Caco-2 (cell line): ENCODE data around the gene ECT2. TPM values are rescaled to one million over a fixed set of nuclear protein-coding genes. Genes with fewer than 3 reads are reported as not detected.

Experiments used
- BruUV-seq: library from RNA; stranded (reverse); fragments of 400-500 nt; replicated peaks from 2 replicates; lab custom pipeline; 2021; lab: Mats Ljungman, UMichigan
- CTCF ChIA-PET: fragments of 300-600 bp; sonication (Branson Sonifier 250); formaldehyde crosslinking; loops from one replicate; lab custom pipeline; 2022; ENCODE audit warnings: antibody characterized with exemption; lab: Charles Lee
- POLR2A ChIA-PET: fragments of 300-600 bp; sonication (Branson Sonifier 250); formaldehyde crosslinking; loops from one replicate; lab custom pipeline; 2022; ENCODE audit warnings: antibody characterized with exemption; lab: Charles Lee
- DNase-seq, 2 experiments: peaks; one replicate each; pipeline versions ENCODE4 v3.0.0 to v3.0.0-alpha.2; 2020 to 2022
- H3K27me3 ChIP-seq: replicated peaks from 2 replicates; pipeline ENCODE4 v1.6.0; 2011; ENCODE audit warnings: low read length; ENCODE audit not compliant: control insufficient read depth, insufficient read depth
- H3K36me3 ChIP-seq: 2 replicates; pipeline ENCODE4 v1.5.1; 2011; ENCODE audit warnings: low read length; ENCODE audit not compliant: control insufficient read depth, insufficient read depth
- H3K4me1 ChIP-seq: fragments of 250-450 bp; sonication (Bioruptor Pico); 2 replicates; pipeline ENCODE4 v1.5.1; 2020; ENCODE audit warnings: mild to moderate bottlenecking
- H3K4me3 ChIP-seq: 2 replicates; pipeline ENCODE4 v1.5.1; 2011; ENCODE audit warnings: low read depth, mild to moderate bottlenecking, control low read depth, low read length
- H3K9me3 ChIP-seq: fragments of 250-450 bp; sonication (Bioruptor Pico); 2 replicates; pipeline ENCODE4 v1.5.1; 2020; ENCODE audit warnings: mild to moderate bottlenecking, moderate library complexity
- H3K27ac Mint-ChIP-seq: one replicate; pipeline ENCODE4 v1.8.0; 2022; ENCODE audit warnings: mixed read lengths; ENCODE audit not compliant: unreplicated experiment
- H3K27me3 Mint-ChIP-seq: one replicate; pipeline ENCODE4 v1.8.0; 2022; ENCODE audit warnings: mixed read lengths; ENCODE audit not compliant: insufficient read depth, unreplicated experiment
- H3K36me3 Mint-ChIP-seq: one replicate; pipeline ENCODE4 v1.8.0; 2022; ENCODE audit warnings: mild to moderate bottlenecking, mixed read lengths; ENCODE audit not compliant: insufficient read depth, unreplicated experiment
- H3K4me1 Mint-ChIP-seq: one replicate; pipeline ENCODE4 v1.8.0; 2022; ENCODE audit warnings: low read depth, mixed read lengths; ENCODE audit not compliant: unreplicated experiment
- H3K4me3 Mint-ChIP-seq: one replicate; pipeline ENCODE4 v1.8.0; 2022; ENCODE audit warnings: mild to moderate bottlenecking, moderate library complexity, mixed read lengths; ENCODE audit not compliant: unreplicated experiment
- H3K9me3 Mint-ChIP-seq: one replicate; pipeline ENCODE4 v1.8.0; 2022; ENCODE audit warnings: mixed read lengths; ENCODE audit not compliant: unreplicated experiment
- intact Hi-C: fragments of 100-400 bp; cut with micrococcal nuclease; formaldehyde crosslinking; loops from one replicate; pipeline ENCODE4 v1.10.0; 2022; ENCODE audit not compliant: unreplicated experiment
- total RNA-seq: library from RNA; stranded (reverse); gene quantifications from 2 replicates; pipeline ENCODE4 v1.2.3, GENCODE V29; 2022
- TF ChIP-seq, protein P1 (sequence below), 2 experiments: fragments of 200-600 bp in 1 of 2; IDR thresholded peaks; 1 replicate in 1 of 2; 2 replicates in 1 of 2; pipeline versions ENCODE4 v1.5.1 to v1.8.0; 2011 to 2022; ENCODE audit warnings: antibody characterized with exemption in 1 of 2, control low read depth in 1 of 2, inconsistent platforms in 1 of 2, low read depth in 1 of 2, low read length in 1 of 2, mild to moderate bottlenecking in 1 of 2, moderate library complexity in 1 of 2; ENCODE audit not compliant: insufficient read depth in 1 of 2, severe bottlenecking in 1 of 2, unreplicated experiment in 1 of 2

The ECT2 gene
- total RNA-seq, 1 experiment from 2014 or later = 68.0 TPM

DNA sequence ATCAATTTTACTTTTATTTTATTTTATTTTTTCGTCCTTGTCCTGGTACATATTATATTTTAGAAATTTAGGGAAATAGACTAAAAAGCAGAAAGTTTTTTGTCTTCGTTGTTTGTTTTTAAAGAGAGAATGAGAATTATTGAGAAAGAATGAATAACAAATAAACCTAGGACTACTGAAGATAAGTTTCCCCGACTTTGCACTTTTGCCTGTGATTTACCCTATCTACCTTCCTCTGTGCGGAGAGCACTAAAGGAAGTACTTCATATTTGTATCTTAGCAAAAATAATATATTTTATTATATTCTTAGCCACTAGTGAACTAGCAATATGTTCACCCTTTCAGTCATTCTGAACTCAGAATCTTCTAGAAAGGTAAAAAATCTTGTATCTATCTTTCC is 60.6 kb downstream of the ECT2 start:
- CTCF ChIA-PET = no interaction called here
- DNase-seq = no peak
- no peaks in the 10 kb centered on the region for H3K4me1 Mint-ChIP-seq
- intact Hi-C loops = loop anchor here (5.0 kb wide), 1 partner anchor 176 kb away; no protein-coding TSS in a partner anchor
- Histone ChIP-seq H3K4me1 (no peaks in the 10 kb centered on the region; the same call in 1 of the 2 replicates), H3K27me3 (no peaks in the 10 kb centered on the region), H3K9me3 (no peaks in the 10 kb centered on the region), H3K36me3 (no peaks in the 10 kb centered on the region; the same call in 1 of the 2 replicates), H3K4me3 (no peak overlapping the region)
- H3K36me3 Mint-ChIP-seq = peaks cover 24% of the 10 kb centered on the region
- no peaks in the 10 kb centered on the region for H3K9me3 Mint-ChIP-seq
- BruUV-seq = no TSS peak
- no peaks in the 10 kb centered on the region for H3K27me3 Mint-ChIP-seq
- POLR2A ChIA-PET = no interaction called here
- TF ChIP-seq, protein P1, sequence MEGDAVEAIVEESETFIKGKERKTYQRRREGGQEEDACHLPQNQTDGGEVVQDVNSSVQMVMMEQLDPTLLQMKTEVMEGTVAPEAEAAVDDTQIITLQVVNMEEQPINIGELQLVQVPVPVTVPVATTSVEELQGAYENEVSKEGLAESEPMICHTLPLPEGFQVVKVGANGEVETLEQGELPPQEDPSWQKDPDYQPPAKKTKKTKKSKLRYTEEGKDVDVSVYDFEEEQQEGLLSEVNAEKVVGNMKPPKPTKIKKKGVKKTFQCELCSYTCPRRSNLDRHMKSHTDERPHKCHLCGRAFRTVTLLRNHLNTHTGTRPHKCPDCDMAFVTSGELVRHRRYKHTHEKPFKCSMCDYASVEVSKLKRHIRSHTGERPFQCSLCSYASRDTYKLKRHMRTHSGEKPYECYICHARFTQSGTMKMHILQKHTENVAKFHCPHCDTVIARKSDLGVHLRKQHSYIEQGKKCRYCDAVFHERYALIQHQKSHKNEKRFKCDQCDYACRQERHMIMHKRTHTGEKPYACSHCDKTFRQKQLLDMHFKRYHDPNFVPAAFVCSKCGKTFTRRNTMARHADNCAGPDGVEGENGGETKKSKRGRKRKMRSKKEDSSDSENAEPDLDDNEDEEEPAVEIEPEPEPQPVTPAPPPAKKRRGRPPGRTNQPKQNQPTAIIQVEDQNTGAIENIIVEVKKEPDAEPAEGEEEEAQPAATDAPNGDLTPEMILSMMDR (IDR thresholded peaks at IDR 0.05; ENCODE audit: insufficient read depth in 1 of 2, low read depth in 1 of 2, low read length in 1 of 2, severe bottlenecking in 1 of 2, unreplicated experiment in 1 of 2) = no peak
- no peak overlapping the region for H3K27ac Mint-ChIP-seq
- H3K4me3 Mint-ChIP-seq = no peak overlapping the region

DNA sequence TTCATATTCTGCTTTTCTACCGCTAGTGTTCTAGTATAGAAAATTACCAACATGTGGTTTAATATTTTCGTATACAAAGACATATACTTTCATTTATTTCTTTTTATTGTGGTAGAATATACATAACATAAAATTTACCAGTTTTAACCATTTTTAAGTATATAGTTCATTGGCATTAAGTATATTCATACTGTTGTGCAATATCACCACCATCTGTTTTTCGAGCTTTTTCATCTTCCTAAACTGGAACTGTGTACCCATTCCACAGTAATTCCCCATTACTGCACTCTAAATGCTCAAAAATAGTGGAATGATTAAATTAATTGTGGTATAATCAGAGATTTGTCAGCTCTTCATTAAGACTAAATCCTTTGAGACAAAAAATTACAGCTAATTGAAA is 62.9 kb downstream of the ECT2 start:
- Mint-ChIP-seq H3K4me3 (no peak overlapping the region), H3K36me3 (peaks cover 7% of the 10 kb centered on the region), H3K9me3 (no peaks in the 10 kb centered on the region), H3K4me1 (no peaks in the 10 kb centered on the region), H3K27me3 (no peaks in the 10 kb centered on the region), H3K27ac (no peak overlapping the region)
- Histone ChIP-seq H3K4me3 (no peak overlapping the region), H3K4me1 (no peaks in the 10 kb centered on the region; the same call in 1 of the 2 replicates), H3K36me3 (no peaks in the 10 kb centered on the region; the same call in 1 of the 2 replicates), H3K27me3 (no peaks in the 10 kb centered on the region), H3K9me3 (no peaks in the 10 kb centered on the region)
- TF ChIP-seq, protein P1 (IDR thresholded peaks at IDR 0.05; ENCODE audit: insufficient read depth in 1 of 2, low read depth in 1 of 2, low read length in 1 of 2, severe bottlenecking in 1 of 2, unreplicated experiment in 1 of 2) = no peak
- no TSS peak for BruUV-seq
- no peak for DNase-seq
- intact Hi-C loops = loop anchor here (5.0 kb wide), 1 partner anchor 174 kb away; no protein-coding TSS in a partner anchor
- POLR2A ChIA-PET = no interaction called here
- CTCF ChIA-PET = no interaction called here

DNA sequence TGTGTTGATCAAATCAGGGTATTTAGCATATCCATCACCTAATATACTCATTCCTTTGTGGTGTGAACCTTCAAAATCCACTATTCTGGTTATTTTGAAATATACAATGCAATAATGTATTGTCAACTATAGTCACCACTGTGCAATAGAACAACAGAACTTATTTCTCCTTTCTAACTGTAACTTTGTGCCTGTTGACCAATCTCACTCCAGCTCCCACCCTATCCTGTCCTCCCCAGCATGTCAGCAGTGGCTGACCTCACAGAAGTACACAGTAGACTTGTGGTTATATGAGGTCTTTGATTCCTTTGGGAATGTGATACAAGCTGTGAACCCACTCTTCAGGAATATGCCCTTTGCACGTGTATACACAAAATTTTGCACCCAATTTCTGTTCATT is 64.2 kb downstream of the ECT2 start:
- no peaks in the 10 kb centered on the region; the same call in 1 of the 2 replicates for H3K4me1 ChIP-seq
- TF ChIP-seq, protein P1 (IDR thresholded peaks at IDR 0.05; ENCODE audit: insufficient read depth in 1 of 2, low read depth in 1 of 2, low read length in 1 of 2, severe bottlenecking in 1 of 2, unreplicated experiment in 1 of 2) = no peak
- no peaks in the 10 kb centered on the region for H3K9me3 ChIP-seq
- Mint-ChIP-seq H3K36me3 (peaks cover 4% of the 10 kb centered on the region), H3K4me1 (no peaks in the 10 kb centered on the region), H3K27me3 (no peaks in the 10 kb centered on the region), H3K9me3 (no peaks in the 10 kb centered on the region), H3K27ac (no peak overlapping the region), H3K4me3 (no peak overlapping the region)
- ChIA-PET POLR2A (no interaction called here), CTCF (no interaction called here)
- no peaks in the 10 kb centered on the region for H3K27me3 ChIP-seq
- no peak overlapping the region for H3K4me3 ChIP-seq
- intact Hi-C loops = loop anchor here (5.0 kb wide), 1 partner anchor 173 kb away; no protein-coding TSS in a partner anchor
- DNase-seq = no peak
- no TSS peak for BruUV-seq
- no peaks in the 10 kb centered on the region; the same call in 1 of the 2 replicates for H3K36me3 ChIP-seq
